Hepatocyte (in vitro differentiated cells): ENCODE measurements around the gene PODXL2. TPM values are rescaled to one million over a fixed set of nuclear protein-coding genes. Genes with fewer than 3 reads are reported as not detected.

ENCODE experiments used
- DNase-seq: peaks from one replicate; pipeline ENCODE4 v3.0.0-alpha.2; 2016; ENCODE audit warnings: low spot score
- H2AFZ ChIP-seq: fragments of 200-600 bp; sonication (generic); 2 replicates; pipeline ENCODE4 v1.6.0; 2016; ENCODE audit warnings: antibody characterized with exemption, mild to moderate bottlenecking
- H3K27ac ChIP-seq: fragments of 200-600 bp; sonication (generic); 2 replicates; pipeline ENCODE4 v1.5.1; 2016; ENCODE audit warnings: mild to moderate bottlenecking
- H3K27me3 ChIP-seq: fragments of 200-600 bp; sonication (generic); 2 replicates; pipeline ENCODE4 v1.6.1; 2016
- H3K36me3 ChIP-seq: fragments of 200-600 bp; sonication (generic); replicated peaks from 2 replicates; pipeline ENCODE4 v1.5.1; 2016; ENCODE audit warnings: low read depth; ENCODE audit not compliant: insufficient read depth
- H3K4me1 ChIP-seq: fragments of 200-600 bp; sonication (generic); 2 replicates; pipeline ENCODE4 v1.5.1; 2016; ENCODE audit warnings: mild to moderate bottlenecking, moderate library complexity; ENCODE audit not compliant: insufficient read depth
- H3K4me2 ChIP-seq: fragments of 200-600 bp; sonication (generic); 2 replicates; pipeline ENCODE4 v1.6.0; 2016
- H3K4me3 ChIP-seq: fragments of 200-600 bp; sonication (generic); 2 replicates; pipeline ENCODE4 v1.5.1; 2016; ENCODE audit warnings: mild to moderate bottlenecking
- H3K79me2 ChIP-seq: fragments of 200-600 bp; sonication (generic); 2 replicates; pipeline ENCODE4 v1.6.0; 2017; ENCODE audit warnings: mild to moderate bottlenecking
- H3K9me2 ChIP-seq: fragments of 200-600 bp; sonication (generic); replicated peaks from 2 replicates; pipeline ENCODE4 v1.6.0; 2017; ENCODE audit warnings: mild to moderate bottlenecking; ENCODE audit not compliant: insufficient read depth
- H3K9me3 ChIP-seq: fragments of 200-600 bp; sonication (generic); 2 replicates; pipeline ENCODE4 v1.5.1; 2016; ENCODE audit warnings: low read depth, mild to moderate bottlenecking
- H4K20me1 ChIP-seq: fragments of 200-600 bp; sonication (generic); 2 replicates; pipeline ENCODE4 v1.6.0; 2016; ENCODE audit warnings: mild to moderate bottlenecking; ENCODE audit not compliant: insufficient read depth, poor library complexity, severe bottlenecking
- CTCF ChIP-seq: fragments of 200-600 bp; sonication (generic); IDR thresholded peaks from 2 replicates; pipeline ENCODE4 v1.5.1; 2016; ENCODE audit warnings: antibody characterized with exemption, mild to moderate bottlenecking; ENCODE audit not compliant: poor library complexity
- EZH2 ChIP-seq: fragments of 200-600 bp; sonication (generic); IDR thresholded peaks from 2 replicates; pipeline ENCODE4 v1.6.1; 2016; ENCODE audit warnings: antibody characterized with exemption, mild to moderate bottlenecking, borderline replicate concordance
- EZH2phosphoT487 ChIP-seq: fragments of 200-600 bp; sonication (generic); IDR thresholded peaks from one replicate; pipeline ENCODE4 v1.6.1; 2018; ENCODE audit warnings: antibody characterized with exemption, mild to moderate bottlenecking, low read depth, moderate library complexity; ENCODE audit not compliant: unreplicated experiment, severe bottlenecking
- WGBS: methylation state at CpG from one replicate; pipeline ENCODE4 v1.1.6; 2016; ENCODE audit warnings: low lambda C conversion rate; ENCODE audit errors: missing lambda C conversion rate; 5-methylcytosine and 5-hydroxymethylcytosine counted together
- polyA plus RNA-seq: library from polyadenylated mRNA; unstranded; fragments of >200 nt; fragmentation: Nextera tagmentation; extraction: Ambion mirVana; gene quantifications from 2 replicates; pipeline ENCODE4 v1.2.1, GENCODE V29; 2016
- total RNA-seq: library from RNA; depleted of rRNA; stranded (reverse); fragments of >200 nt; gene quantifications from 2 replicates; pipeline ENCODE4 v1.2.3, GENCODE V29; 2014

The PODXL2 gene
- total and polyA plus RNA-seq, 2 experiments from 2014 or later: 5.1 to 6.4 TPM

- WGBS: 80% methylated on average over 8 of the region's 8 CpGs
- Histone ChIP-seq H3K4me3 (no peak overlapping the region), H4K20me1 (no peaks in the 10 kb centered on the region), H3K27me3 (no peaks in the 10 kb centered on the region), H3K9me3 (no peaks in the 10 kb centered on the region), H3K79me2 (no peaks in the 10 kb centered on the region), H3K4me1 (no peaks in the 10 kb centered on the region), H3K36me3 (no peaks in the 10 kb centered on the region), H3K27ac (no peak overlapping the region), H2AFZ (no peak overlapping the region), H3K4me2 (no peak overlapping the region), H3K9me2 (no peaks in the 10 kb centered on the region)
- no peak for DNase-seq
- TF ChIP-seq CTCF (no peak), EZH2 (no peak), EZH2phosphoT487 (no peak)
Measured at GRCh38 chr3:127715532-127715931, 86.5 kb downstream of the PODXL2 start.

- WGBS: 97% methylated on average over 6 of the region's 6 CpGs
Measured at GRCh38 chr3:127716384-127716783, 87.4 kb downstream of the PODXL2 start.

GRCh38 chr3:127717357-127718244, 88.6 kb downstream of the PODXL2 start:
- H3K4me3 ChIP-seq: no peak overlapping the region
- H3K9me3 ChIP-seq: no peaks in the 10 kb centered on the region
- H2AFZ ChIP-seq: no peak overlapping the region
- H3K27ac ChIP-seq: no peak overlapping the region
- peaks cover 4% of the 10 kb centered on the region for H3K4me1 ChIP-seq
- no peaks in the 10 kb centered on the region for H3K9me2 ChIP-seq
- no peak overlapping the region for H3K4me2 ChIP-seq
- H3K27me3 ChIP-seq: no peaks in the 10 kb centered on the region
- H3K79me2 ChIP-seq: no peaks in the 10 kb centered on the region
- H3K36me3 ChIP-seq: no peaks in the 10 kb centered on the region
- no peaks in the 10 kb centered on the region for H4K20me1 ChIP-seq
- 82% methylated on average over 14 of the region's 14 CpGs for WGBS
- no peak for DNase-seq
- TF ChIP-seq EZH2 (no peak), CTCF (no peak), EZH2phosphoT487 (no peak)

More at GRCh38 chr3:127716384-127716783, 87.4 kb downstream of the PODXL2 start:
- Histone ChIP-seq H3K9me3 (no peaks in the 10 kb centered on the region), H3K27me3 (no peaks in the 10 kb centered on the region), H3K4me3 (no peak overlapping the region), H3K36me3 (no peaks in the 10 kb centered on the region), H4K20me1 (no peaks in the 10 kb centered on the region), H2AFZ (no peak overlapping the region), H3K79me2 (no peaks in the 10 kb centered on the region), H3K27ac (no peak overlapping the region), H3K4me1 (peaks cover 4% of the 10 kb centered on the region), H3K9me2 (no peaks in the 10 kb centered on the region), H3K4me2 (no peak overlapping the region)
- DNase-seq: no peak
- TF ChIP-seq EZH2 (no peak), EZH2phosphoT487 (no peak), CTCF (no peak)
